MCF 10A (cell line): Measurements from ENCODE around the gene FRY. TPM values are rescaled to one million over a fixed set of nuclear protein-coding genes. Genes with fewer than 3 reads are reported as not detected.

Source experiments
- BruUV-seq: library from RNA; stranded (reverse); fragments of 400-500 nt; replicated peaks from 2 replicates; lab custom pipeline; 2021; lab: Mats Ljungman, UMichigan
- CTCF ChIA-PET: fragments of 300-600 bp; sonication (Branson Sonifier 250); formaldehyde crosslinking; extraction: SDS; loops from one replicate; lab custom pipeline; 2021; ENCODE audit warnings: antibody characterized with exemption, inconsistent platforms; lab: Yijun Ruan, JAX
- POLR2A ChIA-PET: fragments of 300-600, 350-650 bp; sonication (Branson Sonifier 250); formaldehyde crosslinking; extraction: SDS; loops from one replicate; lab custom pipeline; 2020; ENCODE audit warnings: antibody characterized with exemption, inconsistent platforms; lab: Yijun Ruan, JAX
- DNase-seq: peaks from one replicate; pipeline ENCODE4 v3.0.0-alpha.2; 2018; ENCODE audit not compliant: unreplicated experiment
- H3K27ac Mint-ChIP-seq: one replicate; pipeline ENCODE4 v1.8.0; 2022; ENCODE audit warnings: mild to moderate bottlenecking, low read depth, mixed read lengths; ENCODE audit not compliant: unreplicated experiment
- H3K27me3 Mint-ChIP-seq: one replicate; pipeline ENCODE4 v1.8.0; 2022; ENCODE audit warnings: mixed read lengths; ENCODE audit not compliant: insufficient read depth, unreplicated experiment
- H3K36me3 Mint-ChIP-seq: one replicate; pipeline ENCODE4 v1.8.0; 2022; ENCODE audit warnings: mild to moderate bottlenecking, moderate library complexity, mixed read lengths; ENCODE audit not compliant: insufficient read depth, unreplicated experiment
- H3K4me1 Mint-ChIP-seq: one replicate; pipeline ENCODE4 v1.8.0; 2022; ENCODE audit warnings: mixed read lengths; ENCODE audit not compliant: insufficient read depth, unreplicated experiment
- H3K4me3 Mint-ChIP-seq: one replicate; pipeline ENCODE4 v1.8.0; 2022; ENCODE audit warnings: mild to moderate bottlenecking, moderate library complexity, mixed read lengths; ENCODE audit not compliant: unreplicated experiment
- H3K9me3 Mint-ChIP-seq: one replicate; pipeline ENCODE4 v1.8.0; 2022; ENCODE audit warnings: mixed read lengths; ENCODE audit not compliant: unreplicated experiment
- intact Hi-C: fragments of 100-400 bp; cut with micrococcal nuclease; formaldehyde crosslinking; loops from 2 replicates; pipeline ENCODE4 v1.14.1; 2022
- total RNA-seq: library from RNA; stranded (reverse); gene quantifications from 2 replicates; pipeline ENCODE4 v1.2.3, GENCODE V29; 2022
- TF ChIP-seq, protein P1 (sequence below): fragments of 200-600 bp; IDR thresholded peaks from one replicate; pipeline ENCODE4 v1.8.0; 2022; ENCODE audit warnings: antibody characterized with exemption, mild to moderate bottlenecking; ENCODE audit not compliant: unreplicated experiment

FRY gene
- total RNA-seq, 1 experiment from 2014 or later, result 8.9 TPM

DNA sequence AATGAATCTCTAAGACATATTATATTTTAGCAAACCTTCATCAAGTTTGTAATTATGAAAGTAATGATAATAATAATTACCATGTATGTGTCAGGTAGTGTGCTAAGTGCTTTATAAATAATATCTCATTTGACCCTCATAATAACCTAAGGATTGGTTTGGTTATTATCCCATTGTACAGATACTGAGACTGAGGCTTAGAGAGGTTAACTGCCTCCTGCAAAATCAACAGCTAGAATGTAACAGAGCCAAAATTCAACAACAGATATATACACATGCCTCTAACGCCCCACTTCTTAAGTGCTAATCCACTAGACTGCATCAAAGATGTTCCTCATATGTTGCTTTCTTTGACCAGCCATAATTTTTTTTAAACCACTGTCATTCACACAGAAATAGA is 142.8 kb downstream of the FRY start:
- H3K27me3 Mint-ChIP-seq, result no peaks in the 10 kb centered on the region
- H3K27ac Mint-ChIP-seq, result no peak overlapping the region
- DNase-seq, result no peak
- H3K36me3 Mint-ChIP-seq, result no peaks in the 10 kb centered on the region
- H3K9me3 Mint-ChIP-seq, result no peaks in the 10 kb centered on the region
- H3K4me3 Mint-ChIP-seq, result no peak overlapping the region
- no peaks in the 10 kb centered on the region for H3K4me1 Mint-ChIP-seq
- BruUV-seq, result no TSS peak
- ChIA-PET CTCF (interaction anchor here (0.6 to 0.9 kb wide), 2 partner anchors 10 to 292 kb away, joined by 3 read pairs; no protein-coding TSS in a partner anchor), POLR2A (interaction anchor here (0.6 kb wide), 1 partner anchor 8 kb away, joined by 3 read pairs; no protein-coding TSS in a partner anchor)
- intact Hi-C loops, result no loop called here
- TF ChIP-seq, protein P1, sequence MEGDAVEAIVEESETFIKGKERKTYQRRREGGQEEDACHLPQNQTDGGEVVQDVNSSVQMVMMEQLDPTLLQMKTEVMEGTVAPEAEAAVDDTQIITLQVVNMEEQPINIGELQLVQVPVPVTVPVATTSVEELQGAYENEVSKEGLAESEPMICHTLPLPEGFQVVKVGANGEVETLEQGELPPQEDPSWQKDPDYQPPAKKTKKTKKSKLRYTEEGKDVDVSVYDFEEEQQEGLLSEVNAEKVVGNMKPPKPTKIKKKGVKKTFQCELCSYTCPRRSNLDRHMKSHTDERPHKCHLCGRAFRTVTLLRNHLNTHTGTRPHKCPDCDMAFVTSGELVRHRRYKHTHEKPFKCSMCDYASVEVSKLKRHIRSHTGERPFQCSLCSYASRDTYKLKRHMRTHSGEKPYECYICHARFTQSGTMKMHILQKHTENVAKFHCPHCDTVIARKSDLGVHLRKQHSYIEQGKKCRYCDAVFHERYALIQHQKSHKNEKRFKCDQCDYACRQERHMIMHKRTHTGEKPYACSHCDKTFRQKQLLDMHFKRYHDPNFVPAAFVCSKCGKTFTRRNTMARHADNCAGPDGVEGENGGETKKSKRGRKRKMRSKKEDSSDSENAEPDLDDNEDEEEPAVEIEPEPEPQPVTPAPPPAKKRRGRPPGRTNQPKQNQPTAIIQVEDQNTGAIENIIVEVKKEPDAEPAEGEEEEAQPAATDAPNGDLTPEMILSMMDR, result no peak

GRCh38 chr13:32175307-32175706 is 143.7 kb downstream of the FRY start:
- Mint-ChIP-seq H3K27me3 (no peaks in the 10 kb centered on the region), H3K27ac (no peak overlapping the region), H3K4me3 (no peak overlapping the region), H3K36me3 (no peaks in the 10 kb centered on the region), H3K4me1 (no peaks in the 10 kb centered on the region), H3K9me3 (no peaks in the 10 kb centered on the region)
- POLR2A ChIA-PET, result interaction anchor here (0.6 kb wide), 1 partner anchor 14 kb away, joined by 3 read pairs; no protein-coding TSS in a partner anchor
- TF ChIP-seq, protein P1, result no peak
- DNase-seq, result no peak
- intact Hi-C loops, result no loop called here
- CTCF ChIA-PET, result interaction anchor here (0.6 to 1.1 kb wide), 3 partner anchors 70 to 144 kb away, joined by 3 to 4 read pairs (median 3); no protein-coding TSS in a partner anchor
- BruUV-seq, result no TSS peak

DNA sequence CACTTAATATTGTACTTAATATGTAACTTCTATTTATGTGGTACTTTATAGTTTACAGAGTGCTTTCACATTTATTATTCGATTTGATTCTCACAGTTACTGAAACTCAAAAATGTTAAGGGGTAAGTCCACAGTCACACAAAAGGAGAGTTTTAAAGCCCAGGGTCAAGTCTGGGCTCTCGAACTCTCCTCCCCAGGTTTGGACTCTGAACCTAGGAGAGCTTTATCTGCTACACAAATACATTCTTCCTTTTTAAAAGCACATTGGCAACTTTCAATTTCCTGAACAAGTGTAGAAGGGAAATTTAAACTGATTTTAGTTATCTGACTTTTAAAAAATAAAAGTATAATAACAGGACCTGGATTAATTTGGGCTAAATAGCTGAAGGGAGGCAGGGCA is 144.4 kb downstream of the FRY start:
- intact Hi-C loops, result no loop called here
- H3K4me3 Mint-ChIP-seq, result no peak overlapping the region
- ChIA-PET CTCF (interaction anchor here (0.6 to 1.5 kb wide), 5 partner anchors 10 to 266 kb away, joined by 3 to 13 read pairs (median 3); no protein-coding TSS in a partner anchor), POLR2A (interaction anchor here (0.6 kb wide), 1 partner anchor 153 kb away, joined by 3 read pairs; no protein-coding TSS in a partner anchor)
- no peaks in the 10 kb centered on the region for H3K36me3 Mint-ChIP-seq
- H3K27me3 Mint-ChIP-seq, result no peaks in the 10 kb centered on the region
- no peaks in the 10 kb centered on the region for H3K4me1 Mint-ChIP-seq
- no peaks in the 10 kb centered on the region for H3K9me3 Mint-ChIP-seq
- no peak overlapping the region for H3K27ac Mint-ChIP-seq
- DNase-seq, result no peak
- TF ChIP-seq, protein P1, result no peak
- BruUV-seq, result no TSS peak

GRCh38 chr13:32176696-32177095 is 145.1 kb downstream of the FRY start:
- ChIA-PET CTCF (interaction anchor here (0.8 to 1.5 kb wide), 3 partner anchors 11 to 267 kb away, joined by 3 to 13 read pairs (median 3); no protein-coding TSS in a partner anchor), POLR2A (no interaction called here)
- no TSS peak for BruUV-seq
- TF ChIP-seq, protein P1, result no peak
- H3K27me3 Mint-ChIP-seq, result no peaks in the 10 kb centered on the region
- no peaks in the 10 kb centered on the region for H3K4me1 Mint-ChIP-seq
- H3K9me3 Mint-ChIP-seq, result no peaks in the 10 kb centered on the region
- DNase-seq, result no peak
- H3K36me3 Mint-ChIP-seq, result no peaks in the 10 kb centered on the region
- H3K27ac Mint-ChIP-seq, result no peak overlapping the region
- intact Hi-C loops, result no loop called here
- no peak overlapping the region for H3K4me3 Mint-ChIP-seq
